Measurements from ENCODE around the gene TRPV3. TPM values are rescaled to one million over a fixed set of nuclear protein-coding genes. Genes with fewer than 3 reads are reported as not detected.
A peak's percentile ranks its signal among the peaks of the same experiment; 100 is the strongest.

TRPV3 gene
- total and polyA plus RNA-seq, 7 experiments from 2014 or later: 0.15 to 0.64 (median 0.48) TPM; not detected in 4

DNA sequence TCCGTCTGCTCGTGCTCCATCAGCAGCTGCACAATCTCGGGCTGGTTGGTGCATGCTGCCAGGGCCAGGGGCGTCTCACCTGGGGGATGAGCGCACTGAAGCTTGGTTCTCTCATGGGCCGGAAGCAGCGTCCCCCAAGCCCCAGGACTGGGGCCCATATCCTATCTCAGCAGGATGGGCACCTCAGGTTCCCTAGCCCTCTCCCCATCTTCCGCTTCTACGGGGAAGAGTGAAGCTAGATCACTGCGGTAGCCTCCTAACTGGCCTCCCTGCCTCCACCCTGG lies 24.8 kb downstream of the TRPV3 start:
- ChIA-PET CTCF (no interaction called here), POLR2A (no interaction called here)

DNA sequence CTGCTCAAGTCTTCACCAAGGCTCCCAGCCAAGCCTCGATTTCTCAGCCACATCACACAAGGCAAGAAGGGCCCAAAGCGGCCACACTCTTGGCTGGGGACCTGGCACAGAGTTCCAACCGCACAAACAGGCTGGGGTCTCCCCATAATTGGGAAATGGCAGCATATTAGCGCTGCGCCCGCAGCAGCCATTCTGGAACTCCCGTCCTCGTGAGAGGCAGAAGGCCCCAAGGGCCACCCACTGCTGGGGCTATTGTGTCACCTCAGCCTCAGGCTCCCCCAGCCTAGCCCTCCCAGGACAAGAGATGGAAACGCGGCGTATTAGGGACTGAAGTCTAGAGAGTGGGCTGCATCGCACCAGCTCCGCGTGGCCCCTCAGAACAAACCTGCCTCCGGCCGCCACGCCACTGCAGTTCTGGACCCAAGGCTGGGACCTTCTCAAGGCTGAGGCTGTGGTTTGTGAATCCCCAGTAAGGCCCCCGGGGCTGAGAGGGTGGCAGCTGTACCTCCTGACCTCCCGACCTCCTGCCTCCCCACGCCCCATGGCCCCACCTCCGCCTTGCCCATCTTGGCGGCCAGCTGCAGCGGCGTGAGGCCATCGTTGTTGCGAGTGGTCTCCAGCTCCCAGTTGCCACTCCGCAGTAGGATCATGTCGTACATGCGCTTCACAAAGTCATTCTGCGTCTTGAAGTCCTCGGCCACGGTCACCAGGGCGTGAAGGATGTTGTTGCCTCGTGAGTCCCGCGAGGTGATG lies 25.3 kb downstream of the TRPV3 start:
- no peak overlapping the region for H3K27ac Mint-ChIP-seq
- no peak for ATAC-seq
- H3K9me3 Mint-ChIP-seq: peaks cover 0 to 2% (median 0%) of the 10 kb centered on the region in 11 donors
- CTCF ChIA-PET: no interaction called here
- POLR2A ChIA-PET: no interaction called here
- peaks cover 0 to 15% (median 6%) of the 10 kb centered on the region in 5 donors for H3K27me3 Mint-ChIP-seq
- Histone ChIP-seq H3K36me3 (ENCODE audit: control insufficient read depth in 2 of 3, insufficient read depth in 3 of 3, low read length in 3 of 3) (no peaks in the 10 kb centered on the region), H3K9me3 (ENCODE audit: control insufficient read depth in 2 of 3, low read length in 3 of 3) (no peaks in the 10 kb centered on the region), H3K4me1 (ENCODE audit: control insufficient read depth in 2 of 2, insufficient read depth in 2 of 2, low read length in 2 of 2) (no peaks in the 10 kb centered on the region), H3K27ac (ENCODE audit: low read depth, low read length) (no peak overlapping the region), H3K4me3 (ENCODE audit: low read length) (no peak overlapping the region), H3K27me3 (ENCODE audit: control insufficient read depth in 2 of 2, insufficient read depth in 2 of 2, low read length in 2 of 2) (no peaks in the 10 kb centered on the region)
- intact Hi-C loops (cut with micrococcal nuclease): no loop called here
- no peak overlapping the region for H3K4me3 Mint-ChIP-seq
- H3K36me3 Mint-ChIP-seq: peaks cover 0 to 1% (median 0%) of the 10 kb centered on the region in 5 donors
- peaks cover 0 to 10% (median 5%) of the 10 kb centered on the region in 7 donors for H3K4me1 Mint-ChIP-seq
- no peak for DNase-seq

More for the DNA sequence above, 24.8 kb downstream of the TRPV3 start:
- no peaks in the 10 kb centered on the region for H3K9me3 ChIP-seq (ENCODE audit: control insufficient read depth in 2 of 3, low read length in 3 of 3)
- Mint-ChIP-seq H3K4me3 (no peak overlapping the region), H3K36me3 (no peaks in the 10 kb centered on the region), H3K27me3 (peaks cover 0 to 15% (median 6%) of the 10 kb centered on the region in 5 donors), H3K4me1 (peaks cover 0 to 10% (median 5%) of the 10 kb centered on the region in 7 donors), H3K9me3 (peaks cover 0 to 2% (median 0%) of the 10 kb centered on the region in 11 donors), H3K27ac (peak overlapping the region in 1 of 9 donors; percentile 5)
- H3K27ac ChIP-seq (ENCODE audit: low read depth, low read length): no peak overlapping the region
- DNase-seq: no peak
- intact Hi-C loops (cut with micrococcal nuclease): no loop called here
- H3K4me1 ChIP-seq (ENCODE audit: control insufficient read depth in 2 of 2, insufficient read depth in 2 of 2, low read length in 2 of 2): no peaks in the 10 kb centered on the region
- no peak overlapping the region for H3K4me3 ChIP-seq (ENCODE audit: low read length)
- H3K27me3 ChIP-seq (ENCODE audit: control insufficient read depth in 2 of 2, insufficient read depth in 2 of 2, low read length in 2 of 2): no peaks in the 10 kb centered on the region
- no peaks in the 10 kb centered on the region for H3K36me3 ChIP-seq (ENCODE audit: control insufficient read depth in 2 of 3, insufficient read depth in 3 of 3, low read length in 3 of 3)
- no peak for ATAC-seq

DNA sequence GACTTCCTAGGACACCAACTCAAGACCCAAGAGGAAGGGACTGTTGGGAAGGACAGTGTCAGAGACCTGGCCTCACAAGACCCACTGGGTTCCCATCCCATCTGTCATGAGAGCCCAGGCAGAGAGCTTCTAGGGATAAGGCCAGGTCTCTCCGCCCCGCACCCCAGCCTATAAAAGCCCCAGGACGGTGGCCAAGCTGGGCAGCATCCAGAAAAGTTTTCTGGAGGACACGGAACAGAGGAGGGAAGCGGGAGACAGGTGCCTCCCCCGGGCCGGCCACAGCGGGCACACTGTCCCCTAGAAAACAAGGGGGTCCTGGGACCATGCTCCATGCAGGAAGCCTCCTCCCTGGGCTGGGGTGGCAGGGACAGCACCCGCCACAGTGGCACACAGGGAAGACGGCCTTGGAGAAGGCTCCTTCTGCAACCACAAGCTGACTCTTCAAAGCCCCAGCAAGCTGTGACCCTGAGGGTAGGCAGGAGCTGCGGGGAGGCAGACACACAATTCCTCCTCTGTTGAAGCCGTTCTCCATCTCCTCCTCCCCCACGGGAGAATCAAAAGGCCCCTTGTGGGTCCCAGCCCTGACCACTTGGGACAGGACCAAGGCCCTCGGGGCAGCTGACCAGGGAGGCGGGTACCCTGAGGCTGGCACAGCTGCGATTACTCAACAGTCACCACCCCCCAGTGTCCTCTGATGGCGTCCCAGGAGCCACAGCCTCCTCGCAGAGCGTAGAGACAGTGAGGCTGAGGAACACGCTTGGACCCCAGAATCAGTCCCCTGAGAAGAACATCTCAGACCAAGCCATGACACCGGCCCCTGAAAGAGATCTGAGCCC lies 26.1 kb downstream of the TRPV3 start:
- H3K27ac Mint-ChIP-seq: no peak overlapping the region

DNA sequence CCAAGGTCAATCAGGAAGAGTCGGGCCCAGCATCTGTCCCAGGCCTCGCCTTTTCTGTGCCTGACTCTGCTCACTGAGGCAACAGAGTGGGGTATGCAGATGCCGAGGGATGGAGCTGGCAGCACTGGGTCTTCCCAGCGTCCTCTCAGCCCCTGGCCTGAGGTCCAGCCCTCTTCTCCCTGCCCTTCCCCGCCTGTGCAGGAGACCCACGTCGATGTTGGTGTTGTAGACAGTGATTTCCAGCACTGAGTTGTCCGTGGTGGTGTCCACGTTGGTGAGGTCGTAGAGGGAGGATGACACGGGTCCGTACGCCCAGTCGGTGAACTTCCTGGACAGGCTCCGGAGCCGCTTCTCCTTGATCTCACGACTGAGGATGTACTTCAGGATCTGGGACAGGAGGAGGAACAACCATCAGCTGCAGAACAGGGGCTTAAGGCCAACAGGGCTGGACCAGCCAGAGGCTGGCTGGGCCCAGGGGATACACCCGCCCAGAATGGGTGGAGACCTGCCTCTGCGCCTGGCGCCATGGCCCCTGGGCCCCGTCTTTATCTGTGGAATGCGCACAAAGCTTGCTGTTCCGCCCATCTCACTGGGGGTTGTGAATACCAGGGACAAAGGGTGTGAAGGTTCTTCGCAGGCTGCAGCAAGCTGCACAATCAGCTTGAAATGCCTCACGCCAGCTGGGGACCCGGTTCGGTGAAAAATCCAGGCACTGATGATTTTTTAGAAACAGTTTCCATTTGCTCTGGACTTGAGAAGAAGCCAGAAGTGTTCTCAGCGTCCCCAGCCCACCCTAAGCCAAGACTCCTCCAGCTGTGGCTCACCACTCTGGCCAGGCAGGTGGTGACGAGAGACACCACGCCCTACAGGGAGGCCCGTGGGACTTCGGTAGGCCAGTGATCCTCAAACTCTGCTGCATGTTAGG lies 27.5 kb downstream of the TRPV3 start:
- H3K9me3 Mint-ChIP-seq: peaks cover 0 to 3% (median 0%) of the 10 kb centered on the region in 11 donors
- intact Hi-C loops (cut with micrococcal nuclease): no loop called here
- H3K27me3 Mint-ChIP-seq: peaks cover 0 to 8% (median 3%) of the 10 kb centered on the region in 5 donors
- Histone ChIP-seq H3K27ac (ENCODE audit: low read depth, low read length) (no peak overlapping the region), H3K36me3 (ENCODE audit: control insufficient read depth in 2 of 3, insufficient read depth in 3 of 3, low read length in 3 of 3) (no peaks in the 10 kb centered on the region), H3K4me1 (ENCODE audit: control insufficient read depth in 2 of 2, insufficient read depth in 2 of 2, low read length in 2 of 2) (no peaks in the 10 kb centered on the region), H3K9me3 (ENCODE audit: control insufficient read depth in 2 of 3, low read length in 3 of 3) (no peaks in the 10 kb centered on the region), H3K27me3 (ENCODE audit: control insufficient read depth in 2 of 2, insufficient read depth in 2 of 2, low read length in 2 of 2) (no peaks in the 10 kb centered on the region), H3K4me3 (ENCODE audit: low read length) (no peak overlapping the region)
- ATAC-seq (no peak), DNase-seq (no peak)
- peaks cover 0 to 5% (median 3%) of the 10 kb centered on the region in 7 donors for H3K4me1 Mint-ChIP-seq
- peaks cover 0 to 5% (median 0%) of the 10 kb centered on the region in 5 donors for H3K36me3 Mint-ChIP-seq
- no peak overlapping the region for H3K4me3 Mint-ChIP-seq
- H3K27ac Mint-ChIP-seq: no peak overlapping the region
- ChIA-PET POLR2A (no interaction called here), CTCF (no interaction called here)

More for the DNA sequence above, 26.1 kb downstream of the TRPV3 start:
- no peak overlapping the region for H3K4me3 Mint-ChIP-seq
- H3K9me3 Mint-ChIP-seq: peaks cover 0 to 2% (median 0%) of the 10 kb centered on the region in 11 donors
- H3K9me3 ChIP-seq (ENCODE audit: control insufficient read depth in 2 of 3, low read length in 3 of 3): no peaks in the 10 kb centered on the region
- no peaks in the 10 kb centered on the region for H3K4me1 ChIP-seq (ENCODE audit: control insufficient read depth in 2 of 2, insufficient read depth in 2 of 2, low read length in 2 of 2)
- ChIA-PET POLR2A (no interaction called here), CTCF (no interaction called here)
- ATAC-seq (no peak), DNase-seq (no peak)
- peaks cover 0 to 5% (median 0%) of the 10 kb centered on the region in 5 donors for H3K36me3 Mint-ChIP-seq
- no peak overlapping the region for H3K27ac ChIP-seq (ENCODE audit: low read depth, low read length)
- H3K4me3 ChIP-seq (ENCODE audit: low read length): no peak overlapping the region
- peaks cover 0 to 11% (median 6%) of the 10 kb centered on the region in 5 donors for H3K27me3 Mint-ChIP-seq
- intact Hi-C loops (cut with micrococcal nuclease): no loop called here
- no peaks in the 10 kb centered on the region for H3K36me3 ChIP-seq (ENCODE audit: control insufficient read depth in 2 of 3, insufficient read depth in 3 of 3, low read length in 3 of 3)
- peaks cover 0 to 10% (median 5%) of the 10 kb centered on the region in 7 donors for H3K4me1 Mint-ChIP-seq
- H3K27me3 ChIP-seq (ENCODE audit: control insufficient read depth in 2 of 2, insufficient read depth in 2 of 2, low read length in 2 of 2): no peaks in the 10 kb centered on the region

DNA sequence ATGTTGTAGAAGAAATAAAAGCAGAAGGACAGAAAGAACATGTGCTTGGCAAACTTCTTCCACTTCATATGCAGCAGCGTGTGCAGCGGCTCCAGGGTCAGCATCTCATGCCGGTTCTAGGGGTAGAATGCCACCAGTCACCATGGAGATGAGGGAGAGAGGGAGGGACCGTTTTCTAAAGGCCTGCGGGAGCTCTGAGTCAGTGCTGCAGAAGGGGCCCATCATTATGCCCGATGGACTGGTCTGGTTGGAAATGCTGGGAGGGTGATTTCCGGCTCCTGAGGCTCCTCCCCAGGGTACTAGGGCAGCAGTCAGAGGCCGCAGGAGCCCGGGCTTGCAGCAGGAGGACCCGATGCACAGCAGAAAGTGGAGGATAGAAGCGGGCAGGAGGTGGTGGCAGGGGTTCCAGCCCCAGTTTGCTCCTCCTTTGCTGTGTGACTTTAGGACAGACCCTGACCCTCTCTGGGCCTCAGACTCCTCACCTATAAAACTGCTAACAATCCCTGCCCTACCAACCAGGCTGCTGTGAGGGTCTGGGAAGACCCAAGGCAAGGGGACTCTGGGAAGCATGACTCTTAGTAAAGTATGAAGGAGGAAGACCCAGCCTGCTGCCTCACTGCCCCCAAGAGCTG lies 28.6 kb downstream of the TRPV3 start:
- H3K4me3 ChIP-seq (ENCODE audit: low read length): no peak overlapping the region
- no peaks in the 10 kb centered on the region for H3K36me3 ChIP-seq (ENCODE audit: control insufficient read depth in 2 of 3, insufficient read depth in 3 of 3, low read length in 3 of 3)
- CTCF ChIA-PET: no interaction called here
- Mint-ChIP-seq H3K4me1 (no peaks in the 10 kb centered on the region), H3K36me3 (peaks cover 0 to 5% (median 0%) of the 10 kb centered on the region in 5 donors), H3K9me3 (peaks cover 0 to 3% (median 0%) of the 10 kb centered on the region in 11 donors), H3K27ac (no peak overlapping the region), H3K27me3 (peaks cover 0 to 8% (median 0%) of the 10 kb centered on the region in 5 donors), H3K4me3 (no peak overlapping the region)
- H3K27me3 ChIP-seq (ENCODE audit: control insufficient read depth in 2 of 2, insufficient read depth in 2 of 2, low read length in 2 of 2): no peaks in the 10 kb centered on the region
- DNase-seq (no peak), ATAC-seq (no peak)
- no peaks in the 10 kb centered on the region for H3K4me1 ChIP-seq (ENCODE audit: control insufficient read depth in 2 of 2, insufficient read depth in 2 of 2, low read length in 2 of 2)
- no peak overlapping the region for H3K27ac ChIP-seq (ENCODE audit: low read depth, low read length)
- no peaks in the 10 kb centered on the region for H3K9me3 ChIP-seq (ENCODE audit: control insufficient read depth in 2 of 3, low read length in 3 of 3)
- POLR2A ChIA-PET: no interaction called here
- intact Hi-C loops (cut with micrococcal nuclease): no loop called here

DNA sequence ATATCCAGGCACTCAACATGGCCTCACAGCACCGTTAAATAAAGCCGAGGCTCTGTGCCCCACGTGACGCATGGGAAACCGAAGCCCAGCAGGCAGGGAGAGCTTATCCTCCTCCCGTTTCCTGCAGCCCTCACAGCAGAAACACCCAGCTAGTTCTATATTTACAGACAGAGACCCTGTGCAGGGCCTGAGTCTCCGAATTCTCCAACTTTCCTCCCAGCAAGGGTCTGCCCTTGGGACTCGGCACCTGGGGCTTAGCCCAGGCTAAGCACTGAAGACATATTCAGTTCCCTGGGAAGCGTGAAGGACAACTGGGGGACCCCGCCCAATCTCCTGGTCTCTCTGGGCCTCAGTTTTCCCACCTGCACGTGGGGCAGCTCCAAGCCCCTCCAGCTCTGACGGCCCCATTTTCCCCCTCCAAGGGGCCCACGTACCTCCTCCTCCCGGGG lies 29.2 kb downstream of the TRPV3 start:
- Mint-ChIP-seq H3K4me1 (no peaks in the 10 kb centered on the region), H3K36me3 (peaks cover 0 to 5% (median 0%) of the 10 kb centered on the region in 5 donors), H3K9me3 (peaks cover 0 to 3% (median 0%) of the 10 kb centered on the region in 11 donors), H3K4me3 (no peak overlapping the region), H3K27ac (no peak overlapping the region), H3K27me3 (peaks cover 0 to 8% (median 0%) of the 10 kb centered on the region in 5 donors)
- Histone ChIP-seq H3K27me3 (ENCODE audit: control insufficient read depth in 2 of 2, insufficient read depth in 2 of 2, low read length in 2 of 2) (no peaks in the 10 kb centered on the region), H3K27ac (ENCODE audit: low read depth, low read length) (no peak overlapping the region), H3K4me3 (ENCODE audit: low read length) (no peak overlapping the region), H3K4me1 (ENCODE audit: control insufficient read depth in 2 of 2, insufficient read depth in 2 of 2, low read length in 2 of 2) (no peaks in the 10 kb centered on the region), H3K9me3 (ENCODE audit: control insufficient read depth in 2 of 3, low read length in 3 of 3) (no peaks in the 10 kb centered on the region), H3K36me3 (ENCODE audit: control insufficient read depth in 2 of 3, insufficient read depth in 3 of 3, low read length in 3 of 3) (no peaks in the 10 kb centered on the region)
- CTCF ChIA-PET: no interaction called here
- intact Hi-C loops (cut with micrococcal nuclease): no loop called here
- ATAC-seq (no peak), DNase-seq (no peak)
- POLR2A ChIA-PET: no interaction called here
